ENCODE results near the gene SDCCAG8.

DNA sequence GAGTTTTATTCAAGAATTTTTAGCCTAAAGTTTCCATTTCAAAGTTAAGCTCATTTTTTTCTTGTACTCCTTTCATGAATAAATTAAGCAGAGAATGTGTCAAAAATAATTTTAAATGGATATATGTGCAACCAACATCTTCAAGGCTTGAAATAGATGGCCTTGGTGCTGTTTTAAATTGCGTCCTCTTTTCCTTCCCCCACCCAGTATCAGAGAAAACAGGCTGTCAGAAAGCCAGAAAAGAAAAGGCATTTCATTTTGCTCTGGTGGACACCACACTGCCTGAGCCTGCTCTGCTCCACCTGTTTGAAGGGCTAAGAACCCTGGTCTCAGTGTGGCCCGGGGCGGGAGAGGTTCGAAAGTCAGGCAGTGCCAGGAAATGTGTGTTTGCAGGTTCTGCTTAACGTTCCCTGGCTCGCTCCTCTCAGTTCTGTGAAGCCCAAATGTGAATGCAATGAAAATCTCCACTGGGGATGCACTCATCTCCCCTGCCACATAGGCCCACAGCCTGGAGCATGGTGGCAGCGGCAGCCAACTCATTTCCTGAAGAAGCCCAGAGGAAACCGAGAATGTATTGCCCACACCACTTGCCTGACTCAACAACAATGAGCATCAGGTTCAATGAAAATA lies 134.4 kb downstream of the SDCCAG8 start:
- TF ChIP-seq, protein P1, sequence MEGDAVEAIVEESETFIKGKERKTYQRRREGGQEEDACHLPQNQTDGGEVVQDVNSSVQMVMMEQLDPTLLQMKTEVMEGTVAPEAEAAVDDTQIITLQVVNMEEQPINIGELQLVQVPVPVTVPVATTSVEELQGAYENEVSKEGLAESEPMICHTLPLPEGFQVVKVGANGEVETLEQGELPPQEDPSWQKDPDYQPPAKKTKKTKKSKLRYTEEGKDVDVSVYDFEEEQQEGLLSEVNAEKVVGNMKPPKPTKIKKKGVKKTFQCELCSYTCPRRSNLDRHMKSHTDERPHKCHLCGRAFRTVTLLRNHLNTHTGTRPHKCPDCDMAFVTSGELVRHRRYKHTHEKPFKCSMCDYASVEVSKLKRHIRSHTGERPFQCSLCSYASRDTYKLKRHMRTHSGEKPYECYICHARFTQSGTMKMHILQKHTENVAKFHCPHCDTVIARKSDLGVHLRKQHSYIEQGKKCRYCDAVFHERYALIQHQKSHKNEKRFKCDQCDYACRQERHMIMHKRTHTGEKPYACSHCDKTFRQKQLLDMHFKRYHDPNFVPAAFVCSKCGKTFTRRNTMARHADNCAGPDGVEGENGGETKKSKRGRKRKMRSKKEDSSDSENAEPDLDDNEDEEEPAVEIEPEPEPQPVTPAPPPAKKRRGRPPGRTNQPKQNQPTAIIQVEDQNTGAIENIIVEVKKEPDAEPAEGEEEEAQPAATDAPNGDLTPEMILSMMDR (IDR thresholded peaks at IDR 0.05) = no peak
- no peak for TF ChIP-seq POLR2A (IDR thresholded peaks at IDR 0.05)

All from Peyer's patch (tissue), 4 donors.